Measurements from ENCODE around the gene EMC1.

DNA sequence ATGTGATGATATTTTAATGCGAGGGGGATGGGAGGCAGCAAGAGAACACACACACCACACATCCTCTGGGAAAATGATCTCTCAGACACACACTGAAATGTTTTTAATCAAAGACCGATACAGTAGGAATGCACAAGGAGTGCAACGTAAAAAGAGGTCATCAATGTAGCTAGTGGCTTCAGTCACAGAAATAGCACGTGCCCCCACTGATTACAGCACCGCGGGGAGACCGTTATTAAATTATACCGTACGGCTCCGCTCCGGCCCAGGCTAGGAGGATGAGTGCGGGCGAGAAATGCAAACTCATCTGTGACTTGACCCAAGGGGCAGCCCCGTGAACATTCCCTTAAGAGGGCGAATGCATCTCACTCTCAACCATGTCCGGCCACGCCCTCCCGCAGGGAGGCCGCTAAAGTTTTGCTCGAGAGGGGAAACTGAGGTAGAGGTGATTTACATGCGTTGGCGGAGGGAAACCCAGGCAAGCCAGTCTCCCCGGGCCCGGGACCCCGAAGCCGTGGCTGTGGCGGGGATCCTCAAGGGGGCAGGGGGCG, 41.8 kb downstream of the EMC1 start:
- TF ChIP-seq, protein P1, sequence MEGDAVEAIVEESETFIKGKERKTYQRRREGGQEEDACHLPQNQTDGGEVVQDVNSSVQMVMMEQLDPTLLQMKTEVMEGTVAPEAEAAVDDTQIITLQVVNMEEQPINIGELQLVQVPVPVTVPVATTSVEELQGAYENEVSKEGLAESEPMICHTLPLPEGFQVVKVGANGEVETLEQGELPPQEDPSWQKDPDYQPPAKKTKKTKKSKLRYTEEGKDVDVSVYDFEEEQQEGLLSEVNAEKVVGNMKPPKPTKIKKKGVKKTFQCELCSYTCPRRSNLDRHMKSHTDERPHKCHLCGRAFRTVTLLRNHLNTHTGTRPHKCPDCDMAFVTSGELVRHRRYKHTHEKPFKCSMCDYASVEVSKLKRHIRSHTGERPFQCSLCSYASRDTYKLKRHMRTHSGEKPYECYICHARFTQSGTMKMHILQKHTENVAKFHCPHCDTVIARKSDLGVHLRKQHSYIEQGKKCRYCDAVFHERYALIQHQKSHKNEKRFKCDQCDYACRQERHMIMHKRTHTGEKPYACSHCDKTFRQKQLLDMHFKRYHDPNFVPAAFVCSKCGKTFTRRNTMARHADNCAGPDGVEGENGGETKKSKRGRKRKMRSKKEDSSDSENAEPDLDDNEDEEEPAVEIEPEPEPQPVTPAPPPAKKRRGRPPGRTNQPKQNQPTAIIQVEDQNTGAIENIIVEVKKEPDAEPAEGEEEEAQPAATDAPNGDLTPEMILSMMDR (IDR thresholded peaks at IDR 0.05) = no peak
- TF ChIP-seq POLR2AphosphoS5 (IDR thresholded peaks at IDR 0.05) = no peak
